ENCODE measurements around the gene NUP50.
A peak's percentile ranks its signal among the peaks of the same experiment; 100 is the strongest.

NUP50 gene

GRCh38 chr22:45196308-45196707, 32.6 kb downstream of the NUP50 start:
- DNase-seq (ENCODE audit: low read depth), result no peak

- DNase-seq (ENCODE audit: low read depth), result no peak
These were observed 33.3 kb downstream of the NUP50 start for GRCh38 chr22:45196926-45197605.

GRCh38 chr22:45197606-45198462, 34.1 kb downstream of the NUP50 start:
- no peak for DNase-seq (ENCODE audit: low read depth)

- no peak for DNase-seq (ENCODE audit: low read depth)
These were observed 34.7 kb downstream of the NUP50 start for GRCh38 chr22:45198463-45198795.

- DNase-seq (ENCODE audit: low read depth), result no peak
These were observed 36.0 kb downstream of the NUP50 start for GRCh38 chr22:45199723-45200122.

- DNase-seq (ENCODE audit: low read depth), result no peak
These were observed 36.5 kb downstream of the NUP50 start for GRCh38 chr22:45200230-45200629.

- DNase-seq (ENCODE audit: low read depth), result peak; percentile 9
These were observed 37.3 kb downstream of the NUP50 start for GRCh38 chr22:45200860-45201511.

- DNase-seq (ENCODE audit: low read depth), result peak; percentile 85
These were observed 38.1 kb downstream of the NUP50 start for GRCh38 chr22:45201678-45202332.

- DNase-seq (ENCODE audit: low read depth), result peak; percentile 46
These were observed 38.8 kb downstream of the NUP50 start for GRCh38 chr22:45202333-45203149.

GRCh38 chr22:45203150-45203951, 39.6 kb downstream of the NUP50 start:
- DNase-seq (ENCODE audit: low read depth), result no peak

- no peak for DNase-seq (ENCODE audit: low read depth)
These were observed 40.5 kb downstream of the NUP50 start for GRCh38 chr22:45204241-45204640.

- no peak for DNase-seq (ENCODE audit: low read depth)
These were observed 41.1 kb downstream of the NUP50 start for GRCh38 chr22:45204819-45205218.

GRCh38 chr22:45205276-45205925, 41.7 kb downstream of the NUP50 start:
- DNase-seq (ENCODE audit: low read depth), result no peak

GRCh38 chr22:45206233-45206632, 42.5 kb downstream of the NUP50 start:
- DNase-seq (ENCODE audit: low read depth), result no peak

- DNase-seq (ENCODE audit: low read depth), result no peak
These were observed 43.8 kb downstream of the NUP50 start for GRCh38 chr22:45207533-45207932.

- peak; percentile 60 for DNase-seq (ENCODE audit: low read depth)
These were observed 44.4 kb downstream of the NUP50 start for GRCh38 chr22:45207981-45208664.

- no peak for DNase-seq (ENCODE audit: low read depth)
These were observed 44.9 kb downstream of the NUP50 start for GRCh38 chr22:45208696-45208992.

- peak; percentile 67 for DNase-seq (ENCODE audit: low read depth)
These were observed 45.5 kb downstream of the NUP50 start for GRCh38 chr22:45208993-45209838.

- DNase-seq (ENCODE audit: low read depth), result no peak
These were observed 46.4 kb downstream of the NUP50 start for GRCh38 chr22:45210174-45210573.

Data from fibroblast of gingiva (primary cell).